TTC549 (cell line): ENCODE data around the gene DNASE1L2.
"Not testable (repeated sequence)": the region's sequence is repeated elsewhere in the genome, so short reads cannot be mapped to it uniquely, and the experiment has no call there.

Experiments used
- FAIRE-seq: peaks from 2 replicates; lab custom pipeline; 2012; peaks lifted over from hg19 to GRCh38; lab: Jason Lieb, UNC

DNASE1L2 gene

DNA sequence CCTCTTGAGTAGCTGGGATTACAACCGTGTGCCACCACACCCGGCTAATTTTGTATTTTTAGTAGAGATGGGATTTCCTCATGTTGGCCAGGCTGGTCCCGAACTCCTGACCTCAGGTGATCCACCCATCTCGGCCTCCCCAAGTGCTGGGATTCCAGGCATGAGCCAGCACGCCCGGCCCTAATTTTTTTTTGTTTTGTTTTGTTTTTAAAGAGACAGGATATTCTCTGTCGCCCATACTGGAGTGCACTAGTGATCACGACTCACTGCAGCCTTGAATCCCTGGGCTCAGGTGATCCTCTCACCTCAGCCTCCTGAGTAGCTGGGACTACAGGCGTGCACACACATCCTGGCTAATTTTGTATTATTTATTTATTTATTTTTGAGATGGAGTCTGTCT, 4.1 kb downstream of the DNASE1L2 start:
- FAIRE-seq: not testable (repeated sequence)

DNA sequence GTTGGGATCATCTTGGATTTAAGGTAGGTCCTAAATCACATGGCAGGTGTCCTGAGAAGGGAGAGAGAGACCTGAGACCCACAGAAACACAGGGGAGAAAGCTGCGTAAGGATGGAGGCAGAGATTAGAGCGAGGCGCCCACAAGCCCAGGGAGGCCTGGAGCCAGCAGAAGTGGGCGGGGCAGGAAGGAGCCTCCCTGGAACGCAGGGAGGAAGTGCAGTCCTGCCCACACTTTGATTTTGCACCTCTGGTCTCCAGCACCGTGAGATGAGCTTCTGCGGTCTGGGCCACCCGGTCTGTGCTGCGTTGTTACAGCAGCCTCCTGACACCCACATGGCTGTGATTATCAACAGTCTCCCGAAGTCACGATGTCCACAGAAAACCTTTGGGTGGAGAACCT, 6.4 kb downstream of the DNASE1L2 start:
- no peak for FAIRE-seq

DNA sequence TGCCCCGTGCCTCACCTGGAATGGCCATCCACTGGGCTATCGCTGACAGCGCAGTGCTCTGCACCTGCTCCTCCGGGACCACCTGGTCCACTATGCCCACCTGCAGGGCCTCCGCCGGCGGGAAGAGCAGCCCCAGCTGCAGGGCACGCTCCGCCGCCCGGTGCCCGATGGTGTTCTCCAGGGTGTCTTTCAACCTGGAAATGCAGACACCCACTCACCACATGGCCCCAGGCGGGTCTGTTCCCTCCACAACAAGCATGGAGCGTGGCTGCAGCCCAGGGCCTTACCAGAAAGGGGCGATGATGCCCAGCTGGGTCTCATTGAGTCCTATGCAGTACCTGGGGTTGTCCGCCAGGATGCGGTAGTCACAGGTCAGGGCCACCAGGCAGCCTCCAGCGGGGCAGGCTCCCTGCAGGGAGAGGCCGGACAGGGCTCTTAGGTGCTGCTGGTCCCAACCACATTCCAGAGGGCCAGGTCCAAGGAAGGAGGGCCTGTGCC, 6.8 kb downstream of the DNASE1L2 start:
- FAIRE-seq: no peak

DNA sequence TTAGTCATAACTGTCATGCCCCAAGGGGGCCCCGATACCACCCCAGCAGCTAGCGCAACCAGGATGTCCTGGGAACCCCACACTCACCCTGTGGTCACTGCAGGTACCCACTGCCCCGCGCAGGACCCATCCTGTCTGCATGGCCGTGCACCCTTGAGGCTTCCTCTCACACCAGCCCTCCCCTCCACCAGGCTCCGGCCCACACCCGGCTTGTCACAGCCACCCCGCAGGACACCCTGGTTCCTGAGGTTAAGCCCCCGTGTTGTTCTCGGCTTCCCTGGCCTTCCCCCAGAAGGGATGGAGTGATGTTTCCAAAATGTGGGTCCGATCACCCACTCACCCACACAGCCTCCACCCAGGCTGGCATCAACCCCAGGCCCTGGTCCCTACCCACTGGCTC, 7.5 kb downstream of the DNASE1L2 start:
- no peak for FAIRE-seq

DNA sequence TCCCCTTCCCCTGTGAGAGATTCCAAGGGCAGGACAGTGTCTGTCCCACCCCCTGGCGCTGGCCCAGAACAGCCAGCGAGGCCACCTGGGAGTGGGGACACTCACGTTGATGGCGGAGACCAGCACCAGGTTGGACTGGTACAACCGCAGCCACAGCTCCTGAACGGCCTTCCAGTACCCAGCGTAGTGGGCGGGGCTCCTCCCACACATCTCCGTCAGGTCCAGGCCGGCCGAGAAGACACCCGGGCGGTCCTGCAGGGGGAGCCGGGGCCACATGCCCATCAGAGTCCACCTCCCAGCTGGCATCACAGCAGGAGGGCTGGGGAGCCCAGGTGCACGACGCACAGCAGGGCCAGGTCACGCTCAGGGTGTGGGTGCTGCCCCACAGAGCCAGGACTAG, 8.1 kb downstream of the DNASE1L2 start:
- no peak for FAIRE-seq

DNA sequence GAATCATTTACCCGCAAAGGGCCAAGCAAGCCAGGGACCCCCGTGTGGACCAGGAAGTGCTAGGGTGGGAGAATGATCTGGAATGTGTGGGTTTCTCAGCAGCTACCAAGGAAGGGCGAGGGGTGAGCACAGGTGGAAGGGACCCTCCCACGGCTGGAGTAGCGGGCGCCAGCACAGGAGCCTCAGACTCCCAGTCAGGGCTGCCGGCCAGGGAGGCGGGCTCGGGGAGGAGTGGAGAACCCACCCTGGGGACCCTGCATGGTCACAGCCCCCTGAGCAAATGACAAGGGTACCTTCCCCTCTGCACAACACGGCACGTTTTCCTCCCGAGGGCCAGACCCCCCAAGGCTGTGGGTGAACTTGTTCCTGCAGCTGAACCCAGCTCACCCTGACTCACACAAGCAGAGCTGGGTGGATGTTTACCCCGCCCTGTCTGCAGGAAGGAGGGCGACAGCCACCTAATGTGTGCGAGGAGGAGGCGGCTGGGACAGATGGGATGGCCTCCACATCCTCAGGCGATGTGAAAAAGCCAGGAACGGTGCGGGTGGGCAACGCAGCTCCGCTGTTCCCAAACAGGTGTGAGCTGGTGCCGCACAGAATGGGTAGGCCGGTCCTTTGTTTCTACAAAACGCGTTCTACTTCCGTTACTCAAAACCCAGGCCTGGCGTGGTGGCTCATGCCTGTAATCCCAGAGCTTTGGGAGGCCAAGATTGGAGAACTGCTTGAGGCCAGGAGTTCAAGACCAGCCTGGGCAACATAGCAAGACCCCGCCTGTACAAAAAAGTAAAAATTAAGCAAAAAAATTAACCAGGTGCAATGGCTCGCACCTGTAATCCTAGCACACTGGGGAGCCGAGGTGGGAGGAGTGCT, 8.9 kb downstream of the DNASE1L2 start:
- no peak for FAIRE-seq

DNA sequence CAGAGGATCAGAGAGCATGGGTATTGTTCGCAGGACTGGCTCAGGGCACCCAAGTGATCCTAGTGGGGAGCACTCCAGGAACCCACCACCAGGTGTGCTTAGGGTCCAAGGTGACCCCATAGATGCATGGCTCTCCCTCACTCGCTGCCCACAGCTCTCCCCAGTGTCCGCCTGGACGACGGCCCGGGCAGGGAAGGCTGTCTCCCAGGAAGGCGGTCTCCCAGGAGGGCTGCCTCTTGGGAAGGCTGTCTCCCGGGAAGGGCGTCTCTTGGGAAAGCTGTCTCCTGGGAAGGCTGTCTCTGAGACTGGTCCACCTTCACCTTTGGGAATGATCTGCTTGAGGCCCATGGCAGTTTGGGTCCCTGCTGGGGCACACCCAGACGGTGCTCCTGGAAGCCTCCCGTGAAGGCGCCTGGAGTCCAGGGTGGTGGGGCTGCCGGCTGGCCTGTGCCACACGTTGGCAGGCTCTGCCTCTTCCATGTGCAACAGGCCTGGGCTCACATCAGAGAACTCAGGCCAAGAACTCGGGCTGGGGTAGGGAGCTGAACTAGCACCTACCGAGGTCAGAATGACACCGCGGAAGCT, 10.1 kb downstream of the DNASE1L2 start:
- FAIRE-seq: no peak

DNA sequence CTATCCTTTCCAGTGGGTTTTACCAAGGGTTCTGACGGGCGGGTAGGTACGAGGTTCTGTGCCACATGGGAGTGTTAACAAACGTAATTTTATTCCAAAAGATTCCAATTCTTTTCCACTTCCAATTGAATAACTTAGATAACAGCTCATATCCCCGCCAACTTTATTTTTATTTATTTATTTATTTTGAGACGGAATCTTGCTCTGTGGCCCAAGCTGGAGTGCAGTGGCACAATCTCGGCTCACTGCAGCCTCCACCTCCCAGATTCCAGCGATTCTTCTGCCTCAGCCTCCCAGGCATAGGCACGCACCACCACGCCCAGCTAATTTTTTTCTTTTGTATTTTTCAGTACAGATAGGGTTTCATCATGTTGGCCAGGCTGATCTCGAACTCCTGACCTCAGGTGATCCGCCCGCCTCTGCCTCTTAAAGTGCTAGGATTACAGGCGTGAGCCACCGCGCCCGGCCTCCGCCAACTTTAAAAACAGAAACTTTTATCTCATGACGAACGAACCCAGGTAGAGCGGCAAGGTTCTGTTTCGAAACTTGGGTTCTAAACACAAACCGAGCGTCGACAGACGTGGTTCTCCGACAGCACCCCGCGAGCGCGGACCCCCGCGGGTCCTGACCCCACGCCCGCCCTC, 14.5 kb downstream of the DNASE1L2 start:
- FAIRE-seq: no peak

DNA sequence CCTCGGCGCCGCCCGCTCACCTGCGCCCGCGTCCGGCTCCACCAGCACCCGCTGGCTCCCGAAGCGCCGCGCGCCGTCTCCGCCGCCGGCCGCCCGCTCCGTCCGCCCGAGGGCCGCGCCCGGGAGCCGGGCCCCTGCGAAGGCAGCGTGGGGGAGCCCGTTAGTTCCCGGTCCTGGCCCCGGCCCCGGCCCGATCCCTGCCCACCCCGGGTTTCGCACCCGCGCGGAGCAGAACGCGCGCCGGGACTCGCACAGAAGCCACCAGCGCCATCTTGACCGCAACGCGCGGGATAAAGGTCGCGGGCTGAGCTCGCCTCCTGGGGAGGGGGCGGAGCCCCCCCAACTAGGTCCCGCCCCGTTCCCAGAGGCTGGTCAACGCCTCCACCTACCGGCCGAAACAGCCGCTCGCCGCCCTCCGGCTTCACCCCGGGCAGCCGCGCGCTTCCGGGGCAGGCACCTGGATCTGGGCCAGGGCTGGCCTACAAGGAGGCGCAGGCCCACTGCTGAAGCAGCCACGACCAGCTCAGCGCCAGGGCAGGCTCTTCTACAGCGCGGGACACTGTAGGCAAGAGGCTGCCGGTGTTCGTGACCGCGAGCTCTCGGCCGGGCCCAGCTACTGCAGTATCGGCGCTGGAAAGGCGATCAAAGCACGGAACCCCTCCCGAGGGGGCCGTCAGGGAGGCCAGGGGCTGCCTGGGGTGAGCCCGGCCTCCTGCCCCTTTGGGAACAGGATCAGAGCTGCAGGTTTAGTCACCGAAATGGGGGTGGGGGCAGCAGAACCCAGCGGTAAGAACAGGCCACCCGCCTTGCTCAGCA, 15.3 kb downstream of the DNASE1L2 start, which contains the start of gene ECI1:
Gene ECI1 (minus strand): TSS at position 292 of the 816 bp plus-strand sequence. CDS start 21 bp downstream, at position 271.
- FAIRE-seq: peak; percentile 84

DNA sequence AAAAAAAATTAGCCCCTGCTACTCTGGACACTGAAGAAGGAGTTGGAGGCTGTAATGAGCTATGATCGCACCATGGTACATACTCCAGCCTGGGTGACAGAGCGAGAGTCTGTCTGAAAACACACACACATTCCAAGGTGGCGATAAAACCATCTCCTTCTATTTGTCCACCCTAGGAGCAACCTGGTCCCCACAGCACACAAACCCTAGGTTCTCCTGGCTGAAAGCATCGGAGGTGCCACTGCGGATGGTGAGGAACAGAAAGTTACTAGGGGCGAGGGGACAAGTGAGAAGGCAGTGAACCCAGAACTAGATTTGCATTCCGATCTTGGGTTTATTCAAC, 16.5 kb downstream of the DNASE1L2 start:
- FAIRE-seq: no peak

DNA sequence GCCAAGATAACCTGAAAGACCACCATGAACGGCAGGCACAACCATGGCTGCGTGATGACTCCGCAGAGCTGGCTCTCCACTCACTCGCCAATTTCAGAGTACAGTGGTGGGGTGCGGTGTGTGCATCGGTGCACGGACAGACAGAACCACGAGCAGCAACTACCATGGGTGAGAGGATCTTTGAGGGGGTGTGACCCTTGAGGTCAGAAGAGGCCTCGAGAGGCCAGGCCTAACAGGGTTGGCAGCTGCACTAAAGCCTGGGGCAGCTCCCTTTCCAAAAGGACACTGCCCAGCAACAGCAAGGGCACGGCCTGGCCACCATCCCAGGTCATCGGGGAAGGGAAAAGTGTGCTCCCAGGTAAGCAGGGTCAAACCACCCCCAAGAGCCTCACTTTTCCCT, 17.0 kb downstream of the DNASE1L2 start:
- no peak for FAIRE-seq

DNA sequence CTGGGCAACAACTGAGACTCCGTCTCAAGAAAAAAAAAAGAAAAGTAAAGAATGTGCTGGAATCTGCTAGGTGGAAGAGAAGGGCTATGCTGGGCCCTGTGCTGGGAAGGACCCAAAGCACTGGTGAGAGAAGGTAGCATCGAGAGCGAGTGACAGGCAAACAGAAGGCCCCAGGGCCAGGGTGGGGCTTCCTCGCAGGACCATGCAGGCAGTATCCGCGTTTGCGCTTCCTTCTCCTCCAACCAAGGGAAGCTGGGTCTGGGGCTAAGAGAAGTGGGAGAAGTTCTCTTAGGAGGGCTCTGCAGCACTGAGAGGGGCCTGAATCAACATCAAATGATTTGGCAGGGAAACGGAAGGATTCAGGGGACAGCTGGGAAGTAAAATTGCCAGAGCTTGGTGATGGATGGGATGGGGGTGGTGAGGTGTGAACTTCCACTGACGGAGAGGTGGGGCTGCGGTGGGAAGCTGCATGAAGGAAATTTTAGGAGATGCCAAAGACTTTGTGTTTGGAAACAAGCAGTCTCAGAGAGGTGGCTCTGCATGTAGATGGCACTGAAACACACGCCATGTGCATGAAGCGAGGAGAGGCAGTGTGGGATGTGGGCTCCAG, 20.4 kb downstream of the DNASE1L2 start:
- FAIRE-seq: no peak

DNA sequence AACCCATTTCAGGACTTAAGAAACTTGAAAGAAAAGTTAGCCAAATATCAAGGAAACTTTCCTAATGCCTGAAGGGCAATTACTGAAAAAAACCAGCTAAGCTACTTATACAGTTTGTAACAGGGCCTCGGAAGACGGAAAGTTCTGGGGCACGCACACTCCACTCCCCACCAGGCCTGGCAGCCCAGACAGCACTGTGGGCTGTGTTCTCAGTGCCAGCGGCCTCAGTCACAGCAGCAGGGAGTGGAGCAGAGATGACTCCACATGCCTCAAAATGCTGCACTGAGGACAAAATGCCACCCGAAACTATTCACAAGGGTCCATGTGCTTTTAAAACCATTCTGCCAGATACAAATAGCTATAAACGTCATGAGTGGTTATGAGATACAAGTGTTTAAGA, 21.5 kb downstream of the DNASE1L2 start:
- no peak for FAIRE-seq

DNA sequence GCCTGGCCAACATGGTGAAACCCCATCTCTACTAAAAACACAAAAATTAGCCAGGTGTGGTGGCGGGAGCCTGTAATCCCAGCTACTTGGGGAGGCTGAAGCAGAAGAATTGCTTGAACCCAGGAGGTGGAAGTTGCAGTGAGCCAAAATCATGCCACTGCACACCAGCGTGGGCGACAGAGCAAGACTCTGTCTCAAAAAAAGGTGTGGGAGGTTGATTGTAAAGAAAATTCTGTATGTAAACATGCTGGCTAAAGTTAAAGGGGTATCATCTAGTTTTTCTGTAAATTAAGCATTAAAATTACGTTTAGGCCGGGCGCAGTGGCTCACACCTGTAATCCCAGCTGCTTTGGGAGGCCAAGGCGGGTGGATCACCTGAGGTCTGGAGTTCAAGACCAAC, 22.3 kb downstream of the DNASE1L2 start:
- FAIRE-seq: not testable (repeated sequence)

DNA sequence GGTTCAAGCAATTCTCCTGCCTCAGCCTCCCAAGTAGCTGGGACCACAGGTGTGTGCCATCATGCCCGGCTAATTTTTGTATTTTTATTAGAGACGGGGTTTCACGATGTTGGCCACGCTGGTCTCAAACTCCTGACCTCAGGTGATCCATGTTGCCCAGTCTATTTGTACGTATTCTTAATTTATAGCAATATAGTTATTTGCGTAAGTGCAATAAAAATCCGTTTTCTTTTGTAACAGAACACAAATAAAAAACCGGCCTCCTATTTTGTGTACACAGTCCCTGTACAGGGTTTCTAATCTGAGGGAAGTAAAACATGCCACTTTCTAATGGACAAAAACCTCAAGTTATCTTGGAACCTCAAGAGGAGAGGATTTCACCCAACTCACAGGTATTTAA, 24.0 kb downstream of the DNASE1L2 start:
- FAIRE-seq: no peak

DNA sequence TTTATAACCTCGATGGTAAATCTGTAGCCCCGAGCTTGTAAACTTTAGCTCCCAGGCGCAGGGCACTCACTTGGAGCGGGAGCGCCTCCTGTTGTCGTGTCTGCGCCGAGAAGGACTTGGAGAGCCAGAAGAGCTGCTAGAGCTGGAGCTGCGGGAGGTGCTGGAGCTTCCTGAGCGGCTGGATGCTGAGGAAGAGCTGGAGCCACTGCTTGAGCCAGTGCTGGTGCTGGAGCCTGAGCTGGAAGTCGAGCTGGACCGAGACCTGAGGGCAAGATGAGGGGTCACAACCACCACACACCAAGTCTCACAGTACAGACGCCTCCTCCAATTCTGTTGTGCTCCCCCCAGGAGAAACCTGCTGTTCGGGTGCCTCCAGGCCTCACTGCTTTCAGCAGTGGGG, 26.8 kb downstream of the DNASE1L2 start:
- not testable (repeated sequence) for FAIRE-seq

DNA sequence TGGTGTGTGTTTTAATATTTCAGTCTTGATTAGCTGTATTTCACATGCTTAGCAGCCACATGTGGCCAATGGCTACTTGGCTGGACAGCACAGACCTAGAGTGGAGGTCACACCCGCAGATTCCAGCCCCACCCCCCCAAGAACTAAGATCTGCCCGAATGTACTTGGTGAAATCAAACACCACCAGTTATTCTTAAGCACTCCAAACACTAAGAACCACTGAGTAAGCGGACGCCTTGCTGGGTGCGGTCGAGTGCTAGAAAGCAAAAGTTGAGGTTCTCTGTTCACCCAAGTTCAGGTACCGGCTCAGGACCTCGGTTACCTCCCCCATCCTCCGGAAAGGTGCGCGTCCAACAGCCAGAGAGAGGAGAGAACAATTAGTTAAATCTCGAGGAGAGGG, 30.6 kb downstream of the DNASE1L2 start:
- not testable (repeated sequence) for FAIRE-seq

DNA sequence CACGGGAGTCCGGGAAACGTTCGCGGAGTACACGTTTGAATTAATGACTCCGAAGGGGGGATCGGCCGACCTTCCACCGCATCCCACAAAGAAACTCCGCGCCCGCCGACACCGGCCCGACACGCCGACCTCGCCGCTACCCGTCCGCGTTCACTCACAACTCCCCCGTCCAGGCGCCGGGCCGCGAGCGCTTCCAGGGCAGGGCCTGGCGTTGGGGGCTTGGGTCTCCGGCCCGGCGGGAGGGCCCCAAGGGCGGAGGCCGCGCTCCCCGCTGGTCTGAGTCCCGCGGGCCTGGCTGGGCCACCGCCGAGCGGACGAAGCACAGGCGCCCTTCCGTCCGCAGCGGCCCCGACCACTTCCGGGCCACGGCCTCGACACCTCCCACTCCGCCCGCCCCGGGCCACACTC, 31.3 kb downstream of the DNASE1L2 start:
- not testable (repeated sequence) for FAIRE-seq

DNA sequence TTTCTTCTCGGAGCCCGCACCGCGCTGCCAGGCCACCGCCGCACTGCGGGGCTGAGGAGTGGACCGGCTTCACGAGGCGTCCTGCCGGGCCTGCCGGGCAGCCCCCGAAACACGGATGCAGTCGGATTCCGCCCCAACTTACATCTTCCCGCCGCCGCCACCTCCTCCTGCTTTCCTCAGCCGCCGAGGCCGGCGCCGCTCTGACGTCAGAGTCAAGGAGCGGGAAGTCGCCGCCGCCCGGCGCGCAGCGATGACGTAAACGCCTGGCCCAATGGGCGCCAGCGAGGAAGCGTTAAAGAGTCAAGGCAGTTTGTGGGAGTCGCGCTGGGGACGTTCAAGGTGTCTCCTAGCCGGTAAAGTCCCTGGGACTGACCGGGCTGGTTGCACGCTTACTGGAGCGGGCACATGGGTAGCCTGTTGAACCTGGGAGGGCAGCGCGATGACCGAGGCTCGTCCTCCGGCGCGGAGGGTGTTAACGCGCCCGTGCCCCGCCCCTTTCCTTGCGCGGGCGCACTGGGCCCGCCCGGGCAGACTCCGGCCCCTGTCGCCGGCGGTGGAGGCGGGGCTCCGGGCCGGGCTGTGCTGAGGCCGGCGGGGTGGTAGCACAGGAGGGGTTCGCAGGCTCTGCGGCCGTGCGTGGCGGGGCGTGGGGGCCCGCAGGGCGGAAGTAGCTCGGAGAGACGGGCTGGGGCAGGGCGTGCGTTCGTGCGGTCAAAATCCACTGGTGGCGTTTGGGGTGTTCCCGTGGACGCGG, 31.8 kb downstream of the DNASE1L2 start, which contains the start of gene RNPS1:
Gene RNPS1 (minus strand): TSS at position 214 of the 754 bp plus-strand sequence. CDS start 3,483 bp downstream, outside the sequence.
- FAIRE-seq: no peak

DNA sequence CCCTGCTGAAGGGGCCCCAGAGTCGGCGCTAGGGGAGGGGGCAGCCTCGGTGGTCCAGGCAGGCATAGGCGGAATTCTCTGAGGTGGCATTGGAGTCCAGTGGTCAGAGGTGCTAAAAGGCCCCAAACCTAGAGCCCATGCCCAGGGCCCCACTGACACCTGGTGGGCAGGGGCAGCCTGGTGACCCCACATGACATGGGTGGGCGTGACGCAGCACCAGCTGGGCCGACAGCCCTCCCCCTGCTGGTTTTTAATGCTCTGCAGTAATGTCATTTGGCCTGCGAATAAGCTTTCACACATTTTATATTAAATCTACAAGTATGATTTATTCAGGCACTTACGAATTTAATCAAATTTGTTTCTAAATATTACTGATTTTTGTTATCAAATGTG, 33.8 kb downstream of the DNASE1L2 start:
- FAIRE-seq: no peak
